Glutamatergic neuron (in vitro differentiated cells): ENCODE data around the gene SPATA16. TPM values are rescaled to one million over a fixed set of nuclear protein-coding genes. Genes with fewer than 3 reads are reported as not detected.

ENCODE experiments used
- DNase-seq: peaks from one replicate; pipeline ENCODE4 v3.0.0; 2022
- H3K27ac Mint-ChIP-seq: one replicate; pipeline ENCODE4 v1.8.0; 2020; ENCODE audit warnings: mild to moderate bottlenecking, mixed read lengths, inconsistent platforms; ENCODE audit not compliant: unreplicated experiment
- H3K27me3 Mint-ChIP-seq: one replicate; pipeline ENCODE4 v1.8.0; 2020; ENCODE audit warnings: mild to moderate bottlenecking, moderate library complexity, mixed read lengths, inconsistent platforms; ENCODE audit not compliant: unreplicated experiment
- H3K36me3 Mint-ChIP-seq: one replicate; pipeline ENCODE4 v1.8.0; 2020; ENCODE audit warnings: mild to moderate bottlenecking, mixed read lengths, inconsistent platforms; ENCODE audit not compliant: unreplicated experiment
- H3K4me1 Mint-ChIP-seq: one replicate; pipeline ENCODE4 v1.8.0; 2020; ENCODE audit warnings: mild to moderate bottlenecking, low read depth, mixed read lengths, inconsistent platforms; ENCODE audit not compliant: unreplicated experiment
- H3K4me3 Mint-ChIP-seq: one replicate; pipeline ENCODE4 v1.8.0; 2020; ENCODE audit warnings: mild to moderate bottlenecking, mixed read lengths, inconsistent platforms; ENCODE audit not compliant: unreplicated experiment
- H3K9me3 Mint-ChIP-seq: one replicate; pipeline ENCODE4 v1.8.0; 2020; ENCODE audit warnings: mild to moderate bottlenecking, moderate library complexity, mixed read lengths, inconsistent platforms; ENCODE audit not compliant: unreplicated experiment
- total RNA-seq: library from RNA; stranded (reverse); fragmentation: NEBNext Ultra II Directional; extraction: Animal tissue kit (Norgen Biotek cat#: 25700); gene quantifications from one replicate; pipeline ENCODE4 v1.2.1, GENCODE V29; 2021; ENCODE audit not compliant: unreplicated experiment
- TF ChIP-seq, protein P1 (sequence below): fragments of 200-600 bp; sonication (generic); IDR thresholded peaks from one replicate; pipeline ENCODE4 v1.5.0; 2021; ENCODE audit not compliant: partially characterized antibody, unreplicated experiment

Gene SPATA16
- total RNA-seq, 1 donor from 2014 or later = not detected

DNA sequence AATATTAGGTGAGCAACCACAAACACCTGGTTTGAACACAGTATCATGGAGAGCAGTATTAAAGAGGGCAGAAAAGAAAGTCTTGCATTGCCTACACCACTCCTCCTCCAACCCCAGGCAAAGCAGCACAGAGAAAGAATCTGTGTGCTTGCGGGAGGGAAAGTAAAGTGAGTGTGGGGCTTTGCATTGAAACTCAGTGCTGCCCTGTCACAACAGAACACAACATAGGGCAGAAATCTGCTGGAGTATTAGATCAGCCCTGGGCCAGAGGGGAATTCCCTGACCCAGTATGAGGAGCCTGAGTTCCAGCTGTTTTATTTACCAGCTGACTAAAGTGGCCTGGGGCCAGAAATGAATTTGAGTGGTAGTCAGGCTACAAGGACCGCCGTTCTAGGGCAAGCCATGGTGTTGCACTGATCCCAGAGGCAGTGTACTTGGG lies 75.5 kb downstream of the SPATA16 start:
- Mint-ChIP-seq H3K27ac (no peak overlapping the region), H3K4me1 (no peaks in the 10 kb centered on the region), H3K36me3 (no peaks in the 10 kb centered on the region), H3K27me3 (peaks cover 3% of the 10 kb centered on the region), H3K4me3 (no peak overlapping the region), H3K9me3 (no peaks in the 10 kb centered on the region)
- DNase-seq = no peak
- TF ChIP-seq, protein P1, sequence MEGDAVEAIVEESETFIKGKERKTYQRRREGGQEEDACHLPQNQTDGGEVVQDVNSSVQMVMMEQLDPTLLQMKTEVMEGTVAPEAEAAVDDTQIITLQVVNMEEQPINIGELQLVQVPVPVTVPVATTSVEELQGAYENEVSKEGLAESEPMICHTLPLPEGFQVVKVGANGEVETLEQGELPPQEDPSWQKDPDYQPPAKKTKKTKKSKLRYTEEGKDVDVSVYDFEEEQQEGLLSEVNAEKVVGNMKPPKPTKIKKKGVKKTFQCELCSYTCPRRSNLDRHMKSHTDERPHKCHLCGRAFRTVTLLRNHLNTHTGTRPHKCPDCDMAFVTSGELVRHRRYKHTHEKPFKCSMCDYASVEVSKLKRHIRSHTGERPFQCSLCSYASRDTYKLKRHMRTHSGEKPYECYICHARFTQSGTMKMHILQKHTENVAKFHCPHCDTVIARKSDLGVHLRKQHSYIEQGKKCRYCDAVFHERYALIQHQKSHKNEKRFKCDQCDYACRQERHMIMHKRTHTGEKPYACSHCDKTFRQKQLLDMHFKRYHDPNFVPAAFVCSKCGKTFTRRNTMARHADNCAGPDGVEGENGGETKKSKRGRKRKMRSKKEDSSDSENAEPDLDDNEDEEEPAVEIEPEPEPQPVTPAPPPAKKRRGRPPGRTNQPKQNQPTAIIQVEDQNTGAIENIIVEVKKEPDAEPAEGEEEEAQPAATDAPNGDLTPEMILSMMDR = no peak

DNA sequence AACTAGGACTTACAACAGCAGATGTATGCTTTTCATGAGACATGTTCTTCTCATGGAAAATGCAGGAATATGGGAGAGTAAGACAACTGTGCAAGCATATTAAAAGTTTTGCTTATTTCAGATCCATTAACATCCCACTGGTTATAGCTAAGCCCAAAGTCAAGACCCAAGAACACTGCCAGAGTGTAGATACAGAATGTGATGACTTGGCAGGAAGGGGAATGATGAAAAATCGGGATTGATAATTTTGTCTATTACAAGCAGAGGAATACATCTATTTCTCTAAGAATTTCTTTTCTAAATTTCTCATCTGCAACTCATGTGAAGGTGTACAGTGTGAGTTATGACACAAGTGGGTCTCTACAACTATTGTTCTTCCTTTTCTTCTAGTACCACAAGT lies 76.4 kb downstream of the SPATA16 start:
- Mint-ChIP-seq H3K4me3 (no peak overlapping the region), H3K4me1 (no peaks in the 10 kb centered on the region), H3K36me3 (no peaks in the 10 kb centered on the region), H3K9me3 (no peaks in the 10 kb centered on the region), H3K27ac (no peak overlapping the region), H3K27me3 (peaks cover 3% of the 10 kb centered on the region)
- TF ChIP-seq, protein P1 = no peak
- DNase-seq = no peak

DNA sequence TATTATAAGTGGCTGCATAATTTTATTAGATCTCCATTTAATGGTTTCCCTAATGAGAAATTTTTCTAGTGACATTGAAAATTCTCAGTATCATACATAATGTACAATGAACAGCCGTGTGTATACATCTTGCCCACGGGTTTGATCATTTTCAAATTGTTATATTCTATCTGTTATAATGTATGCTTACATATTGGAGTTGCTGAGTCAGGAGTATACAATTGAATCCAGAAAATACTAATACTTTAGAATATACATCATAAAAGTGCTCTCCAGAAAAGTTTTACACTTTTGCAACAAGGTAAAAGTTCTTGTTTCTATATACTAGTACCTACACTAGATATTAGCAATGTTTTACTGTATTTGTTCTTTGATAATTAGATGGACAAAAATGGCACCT lies 82.8 kb downstream of the SPATA16 start:
- Mint-ChIP-seq H3K9me3 (no peaks in the 10 kb centered on the region), H3K4me1 (no peaks in the 10 kb centered on the region), H3K27ac (no peak overlapping the region), H3K4me3 (no peak overlapping the region), H3K27me3 (no peaks in the 10 kb centered on the region), H3K36me3 (no peaks in the 10 kb centered on the region)
- TF ChIP-seq, protein P1 = no peak
- no peak for DNase-seq

DNA sequence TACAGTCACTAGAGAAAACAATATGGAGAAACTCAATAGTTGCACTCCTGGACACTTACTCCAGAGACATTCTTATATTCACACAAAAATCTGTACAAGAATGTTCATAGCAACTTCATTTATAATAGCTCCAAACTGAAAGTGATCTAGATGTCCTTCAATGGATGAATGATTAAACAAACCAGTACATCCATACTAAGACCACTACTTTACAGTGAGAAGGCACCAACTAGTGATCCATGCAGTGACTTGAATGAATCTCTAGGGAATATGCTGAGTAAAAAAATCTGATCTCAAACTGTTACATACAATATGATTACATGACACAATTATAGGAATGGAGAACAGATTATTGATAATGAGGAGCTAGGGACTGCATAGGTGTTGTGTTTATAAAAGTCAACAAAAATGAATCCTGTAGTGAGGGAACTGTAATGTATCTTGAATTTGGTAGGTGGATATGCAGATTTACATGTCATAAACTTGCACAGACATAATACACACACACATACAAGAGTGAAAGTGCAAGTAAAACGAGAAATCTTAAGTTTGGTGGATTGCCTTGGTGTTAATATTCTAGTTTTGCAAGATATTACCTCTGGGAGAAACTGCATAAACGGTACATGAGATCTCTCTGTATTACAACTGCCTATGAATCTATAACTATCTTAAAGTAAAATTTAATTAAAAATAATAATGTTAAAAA lies 85.7 kb downstream of the SPATA16 start:
- H3K9me3 Mint-ChIP-seq = no peaks in the 10 kb centered on the region
- H3K27ac Mint-ChIP-seq = no peak overlapping the region
- H3K4me1 Mint-ChIP-seq = no peaks in the 10 kb centered on the region
- no peak for DNase-seq
- no peaks in the 10 kb centered on the region for H3K27me3 Mint-ChIP-seq
- TF ChIP-seq, protein P1 = no peak
- no peak overlapping the region for H3K4me3 Mint-ChIP-seq
- H3K36me3 Mint-ChIP-seq = no peaks in the 10 kb centered on the region

DNA sequence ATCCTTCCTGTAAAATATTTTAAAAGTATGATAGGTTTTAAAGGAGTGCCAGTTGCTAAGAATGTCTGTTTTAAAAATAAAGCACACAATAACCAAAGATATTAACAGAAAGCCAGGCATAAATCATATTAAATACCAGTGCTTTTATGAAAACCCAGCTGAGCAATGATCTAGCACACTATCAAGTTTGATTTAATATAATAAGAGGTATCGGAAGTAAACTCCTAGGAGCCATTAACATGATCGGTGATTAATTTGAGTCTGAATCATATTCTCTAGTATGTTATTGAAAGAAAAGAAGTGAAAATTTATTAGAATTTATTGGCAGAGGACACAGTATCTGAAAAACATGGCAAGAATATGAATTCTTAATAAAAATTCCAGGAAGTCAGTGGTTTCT lies 91.7 kb downstream of the SPATA16 start:
- H3K9me3 Mint-ChIP-seq = no peaks in the 10 kb centered on the region
- TF ChIP-seq, protein P1 = no peak
- H3K36me3 Mint-ChIP-seq = no peaks in the 10 kb centered on the region
- no peaks in the 10 kb centered on the region for H3K4me1 Mint-ChIP-seq
- H3K27me3 Mint-ChIP-seq = no peaks in the 10 kb centered on the region
- DNase-seq = no peak
- no peak overlapping the region for H3K27ac Mint-ChIP-seq
- H3K4me3 Mint-ChIP-seq = no peak overlapping the region
